ENCODE measurements around the gene GRAP2. TPM values are rescaled to one million over a fixed set of nuclear protein-coding genes. Genes with fewer than 3 reads are reported as not detected.

Gene GRAP2
- total RNA-seq, 1 experiment from 2014 or later = 0.42 TPM

DNA sequence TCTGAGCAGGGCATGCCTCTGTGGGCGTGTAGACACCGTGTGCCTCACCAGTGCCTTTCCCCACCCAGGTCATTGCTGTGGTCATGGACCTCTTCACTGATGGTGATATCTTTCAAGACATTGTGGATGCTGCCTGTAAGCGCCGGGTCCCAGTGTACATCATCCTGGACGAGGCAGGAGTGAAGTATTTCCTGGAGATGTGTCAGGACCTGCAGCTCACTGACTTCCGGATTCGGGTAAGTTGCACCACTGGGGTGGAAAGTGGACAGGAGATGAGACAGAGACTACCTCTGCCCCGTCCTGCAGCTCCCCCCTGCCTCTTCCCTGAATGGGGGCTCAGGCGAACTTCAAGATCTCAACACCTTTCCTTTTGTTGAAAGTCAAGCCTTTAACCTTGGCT lies 118.2 kb downstream of the GRAP2 start:
- no peak overlapping the region for H3K4me2 ChIP-seq (ENCODE audit: low read length)
- ChIA-PET RAD21 (ENCODE audit: low non-redundant PET in 1 of 2, low total read pairs in 2 of 2, uncharacterized antibody in 2 of 2, unreplicated experiment in 2 of 2) (no interaction called here), POLR2A (no interaction called here), CTCF (no interaction called here)
- H3K79me2 ChIP-seq (ENCODE audit: insufficient read depth, low read length) = peaks cover 21% of the 10 kb centered on the region
- H3K27ac ChIP-seq (ENCODE audit: low read depth, low read length) = no peak overlapping the region
- peaks cover 0 to 8% of the 10 kb centered on the region in 2 experiments; a peak in 2 of 4 replicates for H3K36me3 ChIP-seq (ENCODE audit: control insufficient read depth in 1 of 2, insufficient read depth in 2 of 2, low read length in 2 of 2)
- H4K20me1 ChIP-seq (ENCODE audit: insufficient read depth) = no peaks in the 10 kb centered on the region
- no peak overlapping the region for H3K4me3 ChIP-seq (replicated peaks in 1 of 2; ENCODE audit: low read depth in 1 of 2, low read length in 2 of 2)
- no peaks in the 10 kb centered on the region for H3K9me2 ChIP-seq (ENCODE audit: insufficient read depth)
- H2AFZ ChIP-seq (ENCODE audit: low read depth, low read length, poor library complexity, severe bottlenecking) = no peak overlapping the region
- TF ChIP-seq RAD21 (IDR thresholded peaks at IDR 0.05; ENCODE audit: low read depth) = no peak
- no peak for TF ChIP-seq EZH2 (IDR thresholded peaks at IDR 0.05)
- no peak for TF ChIP-seq EZH2phosphoT487 (IDR thresholded peaks at IDR 0.05; ENCODE audit: borderline replicate concordance)
- TF ChIP-seq MAX (IDR thresholded peaks at IDR 0.05) = no peak
- TF ChIP-seq, protein P1, sequence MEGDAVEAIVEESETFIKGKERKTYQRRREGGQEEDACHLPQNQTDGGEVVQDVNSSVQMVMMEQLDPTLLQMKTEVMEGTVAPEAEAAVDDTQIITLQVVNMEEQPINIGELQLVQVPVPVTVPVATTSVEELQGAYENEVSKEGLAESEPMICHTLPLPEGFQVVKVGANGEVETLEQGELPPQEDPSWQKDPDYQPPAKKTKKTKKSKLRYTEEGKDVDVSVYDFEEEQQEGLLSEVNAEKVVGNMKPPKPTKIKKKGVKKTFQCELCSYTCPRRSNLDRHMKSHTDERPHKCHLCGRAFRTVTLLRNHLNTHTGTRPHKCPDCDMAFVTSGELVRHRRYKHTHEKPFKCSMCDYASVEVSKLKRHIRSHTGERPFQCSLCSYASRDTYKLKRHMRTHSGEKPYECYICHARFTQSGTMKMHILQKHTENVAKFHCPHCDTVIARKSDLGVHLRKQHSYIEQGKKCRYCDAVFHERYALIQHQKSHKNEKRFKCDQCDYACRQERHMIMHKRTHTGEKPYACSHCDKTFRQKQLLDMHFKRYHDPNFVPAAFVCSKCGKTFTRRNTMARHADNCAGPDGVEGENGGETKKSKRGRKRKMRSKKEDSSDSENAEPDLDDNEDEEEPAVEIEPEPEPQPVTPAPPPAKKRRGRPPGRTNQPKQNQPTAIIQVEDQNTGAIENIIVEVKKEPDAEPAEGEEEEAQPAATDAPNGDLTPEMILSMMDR (IDR thresholded peaks at IDR 0.05 in 2 of 3, conservative IDR thresholded peaks at IDR 0.05 in 1 of 3; ENCODE audit: borderline replicate concordance in 1 of 3, insufficient read depth in 1 of 3, low read depth in 2 of 3, low read length in 2 of 3) = no peak
- no peak for TF ChIP-seq POLR2A (IDR thresholded peaks at IDR 0.05; ENCODE audit: borderline replicate concordance, extremely low read depth, insufficient read depth, insufficient read length)
- DNase-seq (ENCODE audit: low read depth, low spot score) (no peak), ATAC-seq (no peak)
- no peaks in the 10 kb centered on the region for H3K4me1 ChIP-seq (ENCODE audit: control insufficient read depth in 1 of 2, insufficient read depth in 2 of 2, low read length in 2 of 2)
- H3K27me3 ChIP-seq (ENCODE audit: insufficient read depth, low read length) = no peaks in the 10 kb centered on the region
- BruUV-seq (replicated peaks) = no TSS peak
- H3K9ac ChIP-seq (ENCODE audit: low read length) = no peak overlapping the region
- no peaks in the 10 kb centered on the region for H3K9me3 ChIP-seq (ENCODE audit: control insufficient read depth in 1 of 2, insufficient read depth in 1 of 2, low read depth in 1 of 2, low read length in 2 of 2)
- intact Hi-C loops (cut with micrococcal nuclease) = no loop called here

- H3K9ac ChIP-seq (ENCODE audit: low read length) = no peak overlapping the region
- no peak for ATAC-seq
Observed at GRCh38 chr22:40020956-40021355, 120.1 kb downstream of the GRAP2 start.

More at GRCh38 chr22:40020956-40021355, 120.1 kb downstream of the GRAP2 start:
- H2AFZ ChIP-seq (ENCODE audit: low read depth, low read length, poor library complexity, severe bottlenecking) = no peak overlapping the region
- no peaks in the 10 kb centered on the region for H4K20me1 ChIP-seq (ENCODE audit: insufficient read depth)
- H3K4me2 ChIP-seq (ENCODE audit: low read length) = no peak overlapping the region
- no peak for TF ChIP-seq RAD21 (IDR thresholded peaks at IDR 0.05; ENCODE audit: low read depth)
- TF ChIP-seq ATF3 (IDR thresholded peaks at IDR 0.05) = no peak
- TF ChIP-seq ZNF274 (IDR thresholded peaks at IDR 0.05; ENCODE audit: low read depth, low read length) = no peak
- TF ChIP-seq, protein P2, sequence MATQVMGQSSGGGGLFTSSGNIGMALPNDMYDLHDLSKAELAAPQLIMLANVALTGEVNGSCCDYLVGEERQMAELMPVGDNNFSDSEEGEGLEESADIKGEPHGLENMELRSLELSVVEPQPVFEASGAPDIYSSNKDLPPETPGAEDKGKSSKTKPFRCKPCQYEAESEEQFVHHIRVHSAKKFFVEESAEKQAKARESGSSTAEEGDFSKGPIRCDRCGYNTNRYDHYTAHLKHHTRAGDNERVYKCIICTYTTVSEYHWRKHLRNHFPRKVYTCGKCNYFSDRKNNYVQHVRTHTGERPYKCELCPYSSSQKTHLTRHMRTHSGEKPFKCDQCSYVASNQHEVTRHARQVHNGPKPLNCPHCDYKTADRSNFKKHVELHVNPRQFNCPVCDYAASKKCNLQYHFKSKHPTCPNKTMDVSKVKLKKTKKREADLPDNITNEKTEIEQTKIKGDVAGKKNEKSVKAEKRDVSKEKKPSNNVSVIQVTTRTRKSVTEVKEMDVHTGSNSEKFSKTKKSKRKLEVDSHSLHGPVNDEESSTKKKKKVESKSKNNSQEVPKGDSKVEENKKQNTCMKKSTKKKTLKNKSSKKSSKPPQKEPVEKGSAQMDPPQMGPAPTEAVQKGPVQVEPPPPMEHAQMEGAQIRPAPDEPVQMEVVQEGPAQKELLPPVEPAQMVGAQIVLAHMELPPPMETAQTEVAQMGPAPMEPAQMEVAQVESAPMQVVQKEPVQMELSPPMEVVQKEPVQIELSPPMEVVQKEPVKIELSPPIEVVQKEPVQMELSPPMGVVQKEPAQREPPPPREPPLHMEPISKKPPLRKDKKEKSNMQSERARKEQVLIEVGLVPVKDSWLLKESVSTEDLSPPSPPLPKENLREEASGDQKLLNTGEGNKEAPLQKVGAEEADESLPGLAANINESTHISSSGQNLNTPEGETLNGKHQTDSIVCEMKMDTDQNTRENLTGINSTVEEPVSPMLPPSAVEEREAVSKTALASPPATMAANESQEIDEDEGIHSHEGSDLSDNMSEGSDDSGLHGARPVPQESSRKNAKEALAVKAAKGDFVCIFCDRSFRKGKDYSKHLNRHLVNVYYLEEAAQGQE (IDR thresholded peaks at IDR 0.05; ENCODE audit: low read depth) = no peak
- no peak for TF ChIP-seq ELF1 (IDR thresholded peaks at IDR 0.05; ENCODE audit: borderline replicate concordance, low read depth)
- H3K9me3 ChIP-seq (ENCODE audit: control insufficient read depth in 1 of 2, insufficient read depth in 1 of 2, low read depth in 1 of 2, low read length in 2 of 2) = no peaks in the 10 kb centered on the region
- H3K27ac ChIP-seq (ENCODE audit: low read depth, low read length) = no peak overlapping the region
- no peak overlapping the region for H3K4me3 ChIP-seq (replicated peaks in 1 of 2; ENCODE audit: low read depth in 1 of 2, low read length in 2 of 2)
- CTCF ChIA-PET = no interaction called here
- RAD21 ChIA-PET (ENCODE audit: low non-redundant PET in 1 of 2, low total read pairs in 2 of 2, uncharacterized antibody in 2 of 2, unreplicated experiment in 2 of 2) = no interaction called here
- no peaks in the 10 kb centered on the region for H3K9me2 ChIP-seq (ENCODE audit: insufficient read depth)
- H3K36me3 ChIP-seq (ENCODE audit: control insufficient read depth in 1 of 2, insufficient read depth in 2 of 2, low read length in 2 of 2) = peaks cover 0 to 8% of the 10 kb centered on the region in 2 experiments; a peak in 2 of 4 replicates
- intact Hi-C loops (cut with micrococcal nuclease) = no loop called here
- H3K27me3 ChIP-seq (ENCODE audit: insufficient read depth, low read length) = no peaks in the 10 kb centered on the region
- BruUV-seq (replicated peaks) = no TSS peak
- POLR2A ChIA-PET = no interaction called here
- DNase-seq (ENCODE audit: low read depth, low spot score) = no peak
- 0 out of 2 replicates have a peak, but pooled peaks cover 3% of the 10 kb centered on the region for H3K79me2 ChIP-seq (ENCODE audit: insufficient read depth, low read length)
- H3K4me1 ChIP-seq (ENCODE audit: control insufficient read depth in 1 of 2, insufficient read depth in 2 of 2, low read length in 2 of 2) = no peaks in the 10 kb centered on the region
